ENCODE measurements around the gene ANKMY1.
"Not testable (repeated sequence)": the region's sequence is repeated elsewhere in the genome, so short reads cannot be mapped to it uniquely, and the experiment has no call there.

The ANKMY1 gene

GRCh38 chr2:240554767-240555493 is 2.9 kb downstream of the ANKMY1 start:
- no peak for DNase-seq (ENCODE audit: low spot score)

GRCh38 chr2:240553956-240554480 is 3.8 kb downstream of the ANKMY1 start:
- no peak for DNase-seq (ENCODE audit: low spot score)

GRCh38 chr2:240551811-240552210 is 6.0 kb downstream of the ANKMY1 start:
- no peak for DNase-seq (ENCODE audit: low spot score)

- DNase-seq (ENCODE audit: low spot score), result no peak
Measured at GRCh38 chr2:240551288-240551687, 6.5 kb downstream of the ANKMY1 start.

GRCh38 chr2:240539906-240540305 is 17.9 kb downstream of the ANKMY1 start:
- no peak for DNase-seq (ENCODE audit: low spot score)

- not testable (repeated sequence) for DNase-seq (ENCODE audit: low spot score)
Measured at GRCh38 chr2:240539101-240539500, 18.7 kb downstream of the ANKMY1 start.

- no peak for DNase-seq (ENCODE audit: low spot score)
Measured at GRCh38 chr2:240538031-240538780, 19.6 kb downstream of the ANKMY1 start.

- DNase-seq (ENCODE audit: low spot score), result no peak
Measured at GRCh38 chr2:240532031-240532775, 25.6 kb downstream of the ANKMY1 start.

- DNase-seq (ENCODE audit: low spot score), result no peak
Measured at GRCh38 chr2:240531038-240531437, 26.8 kb downstream of the ANKMY1 start.

- DNase-seq (ENCODE audit: low spot score), result no peak
Measured at GRCh38 chr2:240530181-240530580, 27.6 kb downstream of the ANKMY1 start.

- no peak for DNase-seq (ENCODE audit: low spot score)
Measured at GRCh38 chr2:240529344-240529999, 28.3 kb downstream of the ANKMY1 start.

GRCh38 chr2:240528406-240529040 is 29.3 kb downstream of the ANKMY1 start:
- DNase-seq (ENCODE audit: low spot score), result no peak

GRCh38 chr2:240527153-240527750 is 30.5 kb downstream of the ANKMY1 start:
- DNase-seq (ENCODE audit: low spot score), result no peak

GRCh38 chr2:240526521-240526920 is 31.3 kb downstream of the ANKMY1 start:
- DNase-seq (ENCODE audit: low spot score), result no peak

- DNase-seq (ENCODE audit: low spot score), result no peak
Measured at GRCh38 chr2:240525802-240526201, 32.0 kb downstream of the ANKMY1 start.

- no peak for DNase-seq (ENCODE audit: low spot score)
Measured at GRCh38 chr2:240524963-240525718, 32.6 kb downstream of the ANKMY1 start.

GRCh38 chr2:240523451-240524281 is 34.1 kb downstream of the ANKMY1 start:
- DNase-seq (ENCODE audit: low spot score), result no peak

GRCh38 chr2:240522406-240522805 is 35.4 kb downstream of the ANKMY1 start:
- DNase-seq (ENCODE audit: low spot score), result no peak

- not testable (repeated sequence) for DNase-seq (ENCODE audit: low spot score)
Measured at GRCh38 chr2:240521885-240522284, 35.9 kb downstream of the ANKMY1 start.

Data from hematopoietic multipotent progenitor cell treated with erythropoietin and hydrocortisone succinate and interleukin-3 and kit ligand, for 15 days (in vitro differentiated cells).